ENCODE measurements around the gene ATP2C1. TPM values are rescaled to one million over a fixed set of nuclear protein-coding genes. Genes with fewer than 3 reads are reported as not detected.

ATP2C1 gene
- total and polyA plus RNA-seq, 2 donors (not counting 3 experiments of a cell fraction or from before 2014, with no cell fraction given) = 50.1 to 73.3 TPM

- BruUV-seq (replicated peaks) = no TSS peak
- no peak for DNase-seq (ENCODE audit: low read depth, low spot score)
- H3K4me2 ChIP-seq (ENCODE audit: insufficient read depth, low read length) = no peak overlapping the region
- no peak overlapping the region for H3K27ac ChIP-seq (ENCODE audit: insufficient read depth, low read depth, low read length)
- peaks cover 99% of the 10 kb centered on the region for H3K79me2 ChIP-seq (ENCODE audit: control insufficient read depth, insufficient read depth, low read length)
- no peak for TF ChIP-seq GATA2 (IDR thresholded peaks at IDR 0.05; ENCODE audit: insufficient read depth, insufficient read length, low read depth, low read length)
- TF ChIP-seq EZH2 (IDR thresholded peaks at IDR 0.05; ENCODE audit: borderline replicate concordance, low read depth, low read length, severe bottlenecking) = no peak
- TF ChIP-seq CTCF (IDR thresholded peaks at IDR 0.05; ENCODE audit: extremely low read depth in 1 of 2, insufficient read depth in 1 of 2, low read depth in 1 of 2, low read length in 2 of 2) = no peak
- TF ChIP-seq, protein P1, sequence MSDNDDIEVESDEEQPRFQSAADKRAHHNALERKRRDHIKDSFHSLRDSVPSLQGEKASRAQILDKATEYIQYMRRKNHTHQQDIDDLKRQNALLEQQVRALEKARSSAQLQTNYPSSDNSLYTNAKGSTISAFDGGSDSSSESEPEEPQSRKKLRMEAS (IDR thresholded peaks at IDR 0.05; ENCODE audit: insufficient read depth, insufficient read length) = no peak
- no peak for TF ChIP-seq FOS (IDR thresholded peaks at IDR 0.05; ENCODE audit: borderline replicate concordance, insufficient read depth, low read length)
- TF ChIP-seq POLR2A (IDR thresholded peaks at IDR 0.05; ENCODE audit: low read depth, low read length) = no peak
- TF ChIP-seq JUN (IDR thresholded peaks at IDR 0.05; ENCODE audit: borderline replicate concordance, insufficient read depth, insufficient read length, low read depth) = no peak
- no peak for TF ChIP-seq POLR2AphosphoS5 (IDR thresholded peaks at IDR 0.05; ENCODE audit: insufficient read depth, low read depth, low read length)
- TF ChIP-seq MYC (IDR thresholded peaks at IDR 0.05; ENCODE audit: low read depth, low read length) = no peak
- no peaks in the 10 kb centered on the region for H3K36me3 ChIP-seq (ENCODE audit: control insufficient read depth in 2 of 2, extremely low read depth in 1 of 2, insufficient read depth in 2 of 2, low read length in 2 of 2)
- H3K4me1 ChIP-seq (ENCODE audit: control insufficient read depth, extremely low read depth, insufficient read depth, low read length) = peaks cover 5% of the 10 kb centered on the region
- H3K9me3 ChIP-seq (replicated peaks; ENCODE audit: control insufficient read depth, insufficient read depth, low read length) = no peaks in the 10 kb centered on the region
- ChIA-PET POLR2A (no interaction called here), CTCF (no interaction called here)
- no peak overlapping the region for H2AFZ ChIP-seq (ENCODE audit: low read depth, low read length)
- H3K4me3 ChIP-seq (replicated peaks in 1 of 3; ENCODE audit: insufficient read depth in 1 of 3, low read depth in 1 of 3, low read length in 3 of 3) = no peak overlapping the region
- FAIRE-seq = no peak
- no peaks in the 10 kb centered on the region for H3K9me1 ChIP-seq (replicated peaks; ENCODE audit: control insufficient read depth, extremely low read depth, insufficient read depth, low read length)
- dilution Hi-C loops (cut with MboI; ENCODE audit: extremely low pct_ligation_motif_present, low sequenced_read_pairs) = no loop called here
- no peaks in the 10 kb centered on the region for H3K27me3 ChIP-seq (ENCODE audit: control insufficient read depth in 2 of 2, insufficient read depth in 2 of 2, low read length in 2 of 2)
- H4K20me1 ChIP-seq (replicated peaks; ENCODE audit: control insufficient read depth, extremely low read depth, insufficient read depth, low read length) = peaks cover 3% of the 10 kb centered on the region
- no peak overlapping the region for H3K9ac ChIP-seq (replicated peaks; ENCODE audit: extremely low read depth, insufficient read depth, low read length)
- intact Hi-C loops (cut with micrococcal nuclease) = no loop called here
Observed at GRCh38 chr3:130901463-130902204, 7.8 kb downstream of the ATP2C1 start.

Measured in endothelial cell of umbilical vein (primary cell).